ENCODE data around the gene MAPK7.

GRCh38 chr17:19402171-19402570, 23.9 kb downstream of the MAPK7 start:
- TF ChIP-seq EZH2 (IDR thresholded peaks at IDR 0.05; ENCODE audit: low read length, missing control alignments) (no peak), CTCF (conservative IDR thresholded peaks at IDR 0.05 in 1 of 2, IDR thresholded peaks at IDR 0.05 in 1 of 2; ENCODE audit: low read depth in 1 of 2, low read length in 2 of 2) (no peak)

Measured in fibroblast of lung (primary cell).